ACHN (cell line): ENCODE measurements around the gene TAF1A.

Experiments
- DNase-seq: peaks from one replicate; pipeline ENCODE4 v3.0.0-alpha.2; 2015
- in situ Hi-C: cut with HindIII; loops from 2 replicates; pipeline ENCODE4 v1.10.0; 2017; ENCODE audit warnings: low sequenced_read_pairs, low pct_ligation_motif_present, low pct_unique_long_range_greater_than_20kb

The TAF1A gene

GRCh38 chr1:222546548-222547259, 43.0 kb downstream of the TAF1A start:
- DNase-seq = peak; percentile 58
- in situ Hi-C loops = no loop called here

- in situ Hi-C loops = no loop called here
- DNase-seq = no peak
Observed at GRCh38 chr1:222546091-222546490, 43.6 kb downstream of the TAF1A start.

- in situ Hi-C loops = no loop called here
- DNase-seq = no peak
Observed at GRCh38 chr1:222543817-222544216, 45.9 kb downstream of the TAF1A start.

GRCh38 chr1:222540598-222540995, 49.1 kb downstream of the TAF1A start:
- DNase-seq = no peak
- in situ Hi-C loops = no loop called here

GRCh38 chr1:222539951-222540597, 49.7 kb downstream of the TAF1A start:
- in situ Hi-C loops = no loop called here
- no peak for DNase-seq

- DNase-seq = no peak
- in situ Hi-C loops = no loop called here
Observed at GRCh38 chr1:222535455-222535854, 54.3 kb downstream of the TAF1A start.

- no peak for DNase-seq
- in situ Hi-C loops = no loop called here
Observed at GRCh38 chr1:222530852-222531251, 58.9 kb downstream of the TAF1A start.

- no peak for DNase-seq
- in situ Hi-C loops = no loop called here
Observed at GRCh38 chr1:222529916-222530315, 59.8 kb downstream of the TAF1A start.

GRCh38 chr1:222529181-222529580, 60.6 kb downstream of the TAF1A start:
- DNase-seq = no peak
- in situ Hi-C loops = no loop called here

GRCh38 chr1:222525951-222526350, 63.8 kb downstream of the TAF1A start:
- in situ Hi-C loops = no loop called here
- no peak for DNase-seq

GRCh38 chr1:222523852-222524251, 65.9 kb downstream of the TAF1A start:
- DNase-seq = no peak
- in situ Hi-C loops = no loop called here

GRCh38 chr1:222522105-222522915, 67.4 kb downstream of the TAF1A start:
- in situ Hi-C loops = no loop called here
- no peak for DNase-seq

GRCh38 chr1:222521299-222522104, 68.2 kb downstream of the TAF1A start:
- peak; percentile 96 for DNase-seq
- in situ Hi-C loops = no loop called here
